H7 (cell line): Measurements from ENCODE around the gene ZNF526. TPM values are rescaled to one million over a fixed set of nuclear protein-coding genes. Genes with fewer than 3 reads are reported as not detected.
"Not testable (repeated sequence)": the region's sequence is repeated elsewhere in the genome, so short reads cannot be mapped to it uniquely, and the experiment has no call there.

Source experiments
- DNase-seq: peaks from one replicate; pipeline ENCODE4 v3.0.0; 2012
- H3K27me3 ChIP-seq: 2 replicates; pipeline ENCODE4 v1.6.0; 2011; ENCODE audit warnings: mild to moderate bottlenecking, low read length; ENCODE audit not compliant: control insufficient read depth, insufficient read depth
- H3K36me3 ChIP-seq: replicated peaks from 2 replicates; pipeline ENCODE4 v1.5.1; 2011; ENCODE audit warnings: low read length; ENCODE audit not compliant: control insufficient read depth, insufficient read depth
- H3K4me3 ChIP-seq: 2 replicates; pipeline ENCODE4 v1.5.1; 2011; ENCODE audit warnings: low read depth, mild to moderate bottlenecking, control low read depth, low read length, moderate library complexity; ENCODE audit not compliant: insufficient read depth
- total RNA-seq: library from RNA; depleted of rRNA; stranded (reverse); fragments of >200 nt; shearing (Covaris generic); gene quantifications from 2 replicates; pipeline ENCODE4 v1.2.3, GENCODE V29; 2014

Gene ZNF526
- total RNA-seq, 1 experiment from 2014 or later, result 14.6 TPM

GRCh38 chr19:42252365-42253244 lies 32.5 kb downstream of the ZNF526 start:
- DNase-seq, result peak; percentile 70
- no peaks in the 10 kb centered on the region; the same call in 1 of the 2 replicates for H3K27me3 ChIP-seq
- H3K36me3 ChIP-seq, result peaks cover 3% of the 10 kb centered on the region
- peak overlapping the region; percentile 80 for H3K4me3 ChIP-seq

GRCh38 chr19:42253245-42254088 lies 33.4 kb downstream of the ZNF526 start:
- Histone ChIP-seq H3K27me3 (no peaks in the 10 kb centered on the region; the same call in 1 of the 2 replicates), H3K4me3 (peak overlapping the region; percentile 99), H3K36me3 (peaks cover 3% of the 10 kb centered on the region)
- DNase-seq, result peak; percentile 96

DNA sequence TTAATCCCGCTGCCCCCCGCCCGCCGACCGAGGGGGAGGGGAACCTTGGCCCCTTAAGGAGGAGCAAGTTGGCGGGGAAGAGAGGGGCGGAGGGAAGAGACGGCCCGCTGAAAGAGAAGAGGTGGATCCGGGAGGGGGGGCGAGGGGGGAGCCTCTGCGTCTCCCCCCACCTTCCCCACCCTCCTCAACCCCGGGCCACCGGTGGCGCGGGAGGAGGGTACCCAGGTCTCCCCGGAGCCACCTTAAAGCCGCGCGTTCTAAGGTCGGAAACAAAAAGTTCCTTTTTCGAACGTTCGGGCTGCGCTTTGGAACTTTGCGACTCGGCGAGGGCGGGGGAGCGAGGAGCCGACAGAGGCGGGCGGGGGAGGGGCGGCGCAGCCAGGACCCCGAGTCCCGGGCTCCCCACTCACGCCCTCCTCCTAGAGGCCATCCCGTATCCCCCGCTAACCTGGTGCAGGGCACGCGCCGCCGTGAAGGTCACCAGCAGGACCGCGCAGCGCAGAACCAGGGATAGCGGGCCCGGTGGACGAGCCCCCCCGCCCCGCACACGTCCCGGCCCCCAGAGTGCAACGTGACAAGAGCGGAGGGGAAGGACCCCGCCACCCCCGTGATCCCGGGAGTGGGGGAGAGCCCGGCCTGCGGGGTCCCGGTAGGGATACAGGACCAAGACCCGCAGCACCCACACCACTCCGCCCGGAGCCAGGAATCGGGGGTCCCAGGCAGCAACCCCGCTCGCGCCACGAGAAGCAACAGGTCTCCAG lies 34.2 kb downstream of the ZNF526 start:
- H3K27me3 ChIP-seq, result no peaks in the 10 kb centered on the region; the same call in 1 of the 2 replicates
- peaks cover 3% of the 10 kb centered on the region for H3K36me3 ChIP-seq
- peak overlapping the region; percentile 99 for H3K4me3 ChIP-seq
- DNase-seq, result peak; percentile 94

- no peaks in the 10 kb centered on the region; the same call in 1 of the 2 replicates for H3K27me3 ChIP-seq
- peak; percentile 98 for DNase-seq
- peak within 1 kb of the TSS; percentile 99 for H3K4me3 ChIP-seq
- no peaks in the 10 kb centered on the region for H3K36me3 ChIP-seq
Observed at GRCh38 chr19:42254850-42255765, 35.0 kb downstream of the ZNF526 start, which contains the start of gene ERF. Gene ERF (minus strand): TSS chr19:42255128. CDS start chr19:42254999, 129 bp downstream.

DNA sequence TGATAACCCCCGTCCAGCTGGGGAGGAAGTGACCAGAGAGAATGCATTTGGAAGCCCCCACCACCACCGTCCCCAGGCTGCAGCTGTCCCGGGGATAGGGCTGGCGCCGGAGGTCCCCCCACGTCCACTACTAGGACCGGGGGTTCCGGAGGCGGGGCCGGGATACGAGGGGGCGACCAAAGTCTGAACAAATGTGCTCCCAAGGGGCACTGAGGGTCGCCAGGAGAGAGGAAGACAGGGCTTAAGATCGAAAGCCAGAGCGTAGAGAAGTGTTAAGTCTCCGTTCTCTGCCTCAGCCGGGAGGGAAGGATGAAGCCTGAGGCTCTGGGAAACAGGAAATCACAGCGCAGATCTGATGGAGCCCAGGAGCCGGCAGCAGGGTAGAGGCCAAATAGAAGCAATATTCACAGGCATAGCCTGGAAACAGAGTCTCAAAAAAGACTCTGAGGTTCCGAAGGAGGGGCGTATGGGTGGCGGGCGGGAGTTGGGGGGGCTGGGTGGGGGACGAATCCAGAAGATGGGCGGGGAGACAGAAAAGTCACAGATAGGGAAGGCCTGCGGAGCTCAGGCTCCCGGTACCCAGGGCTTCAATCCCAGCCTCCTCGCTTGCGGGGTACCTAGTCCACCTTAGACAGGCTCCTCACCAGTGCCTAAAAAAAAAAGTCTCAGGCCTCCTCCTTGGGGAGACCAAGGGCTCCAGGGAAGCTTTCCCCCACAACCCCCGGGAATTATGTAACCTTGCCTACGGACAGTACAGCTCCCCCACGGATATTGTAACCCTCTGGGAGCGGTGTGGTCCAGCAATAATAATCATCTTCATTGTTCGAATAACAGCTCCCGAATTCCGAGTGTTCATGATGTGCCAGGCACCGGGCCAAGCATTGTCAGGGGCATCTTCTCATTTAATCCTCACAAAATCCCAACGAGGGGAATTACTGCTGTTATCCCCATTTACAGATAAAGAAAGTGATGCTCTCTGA lies 35.9 kb downstream of the ZNF526 start:
- Histone ChIP-seq H3K36me3 (no peaks in the 10 kb centered on the region), H3K27me3 (no peaks in the 10 kb centered on the region; the same call in 1 of the 2 replicates), H3K4me3 (peak overlapping the region; percentile 51)
- DNase-seq, result peak; percentile 81

DNA sequence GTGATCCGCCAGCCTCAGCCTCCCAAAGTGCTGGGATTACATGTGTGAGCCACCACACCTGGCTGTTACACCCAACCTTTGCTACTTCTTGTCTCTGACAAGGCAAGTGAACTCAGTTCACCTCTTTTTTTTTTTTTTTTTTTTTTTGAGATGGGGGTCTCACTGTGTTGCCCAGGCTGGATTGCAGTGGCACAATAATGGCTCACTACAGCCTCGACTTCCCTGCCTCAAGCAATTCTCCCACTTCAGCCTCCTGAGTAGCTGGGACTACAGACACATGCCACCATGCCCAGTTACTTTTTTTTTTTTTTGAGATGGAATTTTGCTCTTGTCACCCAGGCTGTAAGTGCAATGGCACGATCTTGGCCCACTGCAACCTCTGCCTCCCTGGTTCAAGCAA lies 37.7 kb downstream of the ZNF526 start:
- DNase-seq, H3K27me3 ChIP-seq, H3K4me3 ChIP-seq, H3K36me3 ChIP-seq: not testable (repeated sequence)

- no peak for DNase-seq
- Histone ChIP-seq H3K27me3 (no peaks in the 10 kb centered on the region; the same call in 1 of the 2 replicates), H3K4me3 (no peak overlapping the region), H3K36me3 (no peaks in the 10 kb centered on the region)
Observed at GRCh38 chr19:42261763-42262162, 41.7 kb downstream of the ZNF526 start.

DNA sequence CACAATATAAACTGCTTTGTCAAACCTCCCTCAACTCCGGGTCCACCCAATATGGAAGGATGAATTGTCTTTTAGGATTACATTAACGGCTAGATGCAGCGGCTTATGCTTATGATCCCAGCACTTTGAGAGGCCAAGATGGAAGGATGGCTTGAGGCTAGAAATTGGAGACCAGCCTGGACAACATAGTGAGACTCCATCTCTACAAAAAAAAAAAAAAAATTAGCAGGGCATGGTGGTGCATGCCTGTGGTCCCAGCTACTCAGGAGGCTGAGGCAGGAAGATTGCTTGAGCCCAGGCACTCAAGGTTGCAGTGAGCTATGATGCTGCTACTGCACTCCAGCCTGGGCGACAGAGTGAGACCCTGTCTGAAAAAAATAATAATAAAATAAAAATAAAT lies 46.0 kb downstream of the ZNF526 start:
- not testable (repeated sequence) for H3K27me3 ChIP-seq, DNase-seq, H3K36me3 ChIP-seq, H3K4me3 ChIP-seq

- H3K36me3 ChIP-seq, DNase-seq, H3K4me3 ChIP-seq, H3K27me3 ChIP-seq: not testable (repeated sequence)
Observed at GRCh38 chr19:42266928-42267603, 47.0 kb downstream of the ZNF526 start.

DNA sequence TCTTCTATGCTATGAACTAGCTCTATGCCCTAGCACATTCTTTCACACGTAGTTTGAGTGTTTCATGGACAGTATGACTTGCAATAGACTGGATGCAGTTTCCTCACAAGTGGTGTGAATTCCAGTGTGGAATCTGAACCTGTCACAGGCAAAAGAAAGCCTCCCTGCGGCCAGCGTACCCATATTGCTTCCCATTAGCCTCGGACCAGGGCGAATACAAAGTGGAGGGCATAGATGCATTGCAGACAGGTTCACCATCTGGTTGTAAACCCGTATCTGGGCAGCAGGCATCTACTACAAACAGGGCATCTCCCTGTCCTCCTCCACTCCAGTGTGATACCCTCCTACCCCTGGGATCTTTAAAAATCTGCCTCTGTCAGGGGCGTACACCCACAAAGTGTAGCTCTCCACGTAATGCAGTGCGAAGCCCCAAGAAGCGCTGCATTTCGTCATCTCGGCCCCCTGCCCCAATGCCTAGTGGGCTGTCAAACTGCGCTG lies 47.6 kb downstream of the ZNF526 start:
- H3K36me3 ChIP-seq, result no peaks in the 10 kb centered on the region
- DNase-seq, result no peak
- H3K4me3 ChIP-seq, result peak overlapping the region; percentile 57
- no peaks in the 10 kb centered on the region for H3K27me3 ChIP-seq

GRCh38 chr19:42268142-42268703 lies 48.1 kb downstream of the ZNF526 start:
- H3K36me3 ChIP-seq, result no peaks in the 10 kb centered on the region
- H3K27me3 ChIP-seq, result no peaks in the 10 kb centered on the region
- peak; percentile 97 for DNase-seq

More at GRCh38 chr19:42268142-42268703, 48.1 kb downstream of the ZNF526 start:
- H3K4me3 ChIP-seq, result peak overlapping the region; percentile 66
